Suprapubic skin (tissue), 4 donors: ENCODE results near the gene COX7A2.

Experiments used
- POLR2A ChIP-seq, 2 donors: fragments of 450-650 bp; IDR thresholded peaks; one replicate each; pipeline ENCODE4 v1.6.1; 2017; ENCODE audit warnings: antibody characterized with exemption in 2 of 2, mild to moderate bottlenecking in 2 of 2, moderate library complexity in 2 of 2
- POLR2AphosphoS5 ChIP-seq, 3 donors: sonication (generic); formaldehyde crosslinking; IDR thresholded peaks; one replicate each; pipeline ENCODE4 v1.6.1; 2017; ENCODE audit warnings: antibody characterized with exemption in 3 of 3
- TF ChIP-seq, protein P1 (sequence below), 2 donors: fragments of 200-600 bp in 1 of 2; fragments of 450-650 bp in 1 of 2; sonication (generic) in 1 of 2; IDR thresholded peaks; one replicate each; pipeline ENCODE4 v1.5.1; 2016 to 2019; ENCODE audit warnings: antibody characterized with exemption in 2 of 2, mild to moderate bottlenecking in 1 of 2, moderate library complexity in 1 of 2

DNA sequence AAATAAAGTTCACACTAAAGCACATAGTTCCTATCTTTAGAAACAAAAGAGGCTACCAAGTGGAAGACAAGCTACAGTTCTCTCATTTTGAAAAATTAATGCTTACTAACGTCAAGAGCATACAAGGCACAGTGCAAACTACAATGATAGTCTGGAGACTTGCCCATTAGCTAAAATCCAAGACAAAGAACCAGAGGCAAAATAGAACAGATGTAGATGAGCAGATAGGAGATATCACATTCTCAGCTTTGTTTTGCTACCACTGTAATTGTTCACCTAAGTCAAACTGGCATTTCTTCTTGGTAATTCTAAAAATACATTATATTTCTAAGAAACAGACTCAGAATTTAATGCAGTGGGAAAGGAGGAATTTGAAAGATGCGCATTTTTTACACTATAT is 35.8 kb upstream of the COX7A2 start:
- TF ChIP-seq, protein P1, sequence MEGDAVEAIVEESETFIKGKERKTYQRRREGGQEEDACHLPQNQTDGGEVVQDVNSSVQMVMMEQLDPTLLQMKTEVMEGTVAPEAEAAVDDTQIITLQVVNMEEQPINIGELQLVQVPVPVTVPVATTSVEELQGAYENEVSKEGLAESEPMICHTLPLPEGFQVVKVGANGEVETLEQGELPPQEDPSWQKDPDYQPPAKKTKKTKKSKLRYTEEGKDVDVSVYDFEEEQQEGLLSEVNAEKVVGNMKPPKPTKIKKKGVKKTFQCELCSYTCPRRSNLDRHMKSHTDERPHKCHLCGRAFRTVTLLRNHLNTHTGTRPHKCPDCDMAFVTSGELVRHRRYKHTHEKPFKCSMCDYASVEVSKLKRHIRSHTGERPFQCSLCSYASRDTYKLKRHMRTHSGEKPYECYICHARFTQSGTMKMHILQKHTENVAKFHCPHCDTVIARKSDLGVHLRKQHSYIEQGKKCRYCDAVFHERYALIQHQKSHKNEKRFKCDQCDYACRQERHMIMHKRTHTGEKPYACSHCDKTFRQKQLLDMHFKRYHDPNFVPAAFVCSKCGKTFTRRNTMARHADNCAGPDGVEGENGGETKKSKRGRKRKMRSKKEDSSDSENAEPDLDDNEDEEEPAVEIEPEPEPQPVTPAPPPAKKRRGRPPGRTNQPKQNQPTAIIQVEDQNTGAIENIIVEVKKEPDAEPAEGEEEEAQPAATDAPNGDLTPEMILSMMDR (IDR thresholded peaks at IDR 0.05), result no peak
- no peak for TF ChIP-seq POLR2AphosphoS5 (IDR thresholded peaks at IDR 0.05)
- TF ChIP-seq POLR2A (IDR thresholded peaks at IDR 0.05), result no peak
